ENCODE data around the gene ELOVL1. TPM values are rescaled to one million over a fixed set of nuclear protein-coding genes. Genes with fewer than 3 reads are reported as not detected.
A peak's percentile ranks its signal among the peaks of the same experiment; 100 is the strongest.

ELOVL1 gene
- total and polyA plus RNA-seq, 2 of the 13 experiments (the other 11 are each of a cell fraction or from before 2014, with no cell fraction given) = 55.2 to 77.4 TPM

DNA sequence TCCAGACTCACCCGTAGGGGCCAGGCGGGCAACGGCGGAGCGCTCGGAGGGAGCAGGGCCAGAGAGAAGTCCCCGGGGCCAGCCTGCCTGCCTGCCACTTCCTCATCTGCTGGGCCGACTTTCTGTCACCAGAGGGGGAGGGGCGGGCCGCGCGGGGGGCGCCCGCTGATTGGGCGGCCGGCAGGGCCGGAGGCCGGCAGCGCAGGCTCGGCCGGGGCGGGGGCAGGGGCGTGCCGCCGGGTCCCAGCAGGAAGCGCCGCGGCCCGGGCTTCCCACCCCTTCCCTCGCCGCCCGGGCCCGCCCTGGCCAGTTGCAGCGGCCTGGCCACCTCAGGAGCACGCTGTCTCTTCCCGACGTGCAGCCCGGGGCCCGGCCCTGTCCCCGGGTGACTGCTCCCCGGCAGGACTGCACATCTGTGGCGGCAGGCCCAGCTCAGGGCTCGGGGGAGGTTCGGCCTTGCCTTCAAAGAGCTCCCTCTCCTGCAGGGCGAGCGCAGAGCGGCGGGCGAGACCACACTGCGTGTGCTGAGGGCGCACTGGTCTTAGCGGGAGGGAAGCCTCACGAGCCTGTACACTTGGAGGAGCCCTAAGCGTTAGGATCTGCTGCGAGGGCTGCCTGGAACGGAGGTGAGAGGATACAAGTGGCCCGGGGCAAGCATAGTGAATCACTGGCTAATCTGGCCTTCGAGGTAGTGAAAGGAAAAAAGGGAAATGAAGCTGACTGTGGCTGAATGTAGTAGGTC lies at the start of gene ELOVL1 (continued):
- TF ChIP-seq, protein P1, sequence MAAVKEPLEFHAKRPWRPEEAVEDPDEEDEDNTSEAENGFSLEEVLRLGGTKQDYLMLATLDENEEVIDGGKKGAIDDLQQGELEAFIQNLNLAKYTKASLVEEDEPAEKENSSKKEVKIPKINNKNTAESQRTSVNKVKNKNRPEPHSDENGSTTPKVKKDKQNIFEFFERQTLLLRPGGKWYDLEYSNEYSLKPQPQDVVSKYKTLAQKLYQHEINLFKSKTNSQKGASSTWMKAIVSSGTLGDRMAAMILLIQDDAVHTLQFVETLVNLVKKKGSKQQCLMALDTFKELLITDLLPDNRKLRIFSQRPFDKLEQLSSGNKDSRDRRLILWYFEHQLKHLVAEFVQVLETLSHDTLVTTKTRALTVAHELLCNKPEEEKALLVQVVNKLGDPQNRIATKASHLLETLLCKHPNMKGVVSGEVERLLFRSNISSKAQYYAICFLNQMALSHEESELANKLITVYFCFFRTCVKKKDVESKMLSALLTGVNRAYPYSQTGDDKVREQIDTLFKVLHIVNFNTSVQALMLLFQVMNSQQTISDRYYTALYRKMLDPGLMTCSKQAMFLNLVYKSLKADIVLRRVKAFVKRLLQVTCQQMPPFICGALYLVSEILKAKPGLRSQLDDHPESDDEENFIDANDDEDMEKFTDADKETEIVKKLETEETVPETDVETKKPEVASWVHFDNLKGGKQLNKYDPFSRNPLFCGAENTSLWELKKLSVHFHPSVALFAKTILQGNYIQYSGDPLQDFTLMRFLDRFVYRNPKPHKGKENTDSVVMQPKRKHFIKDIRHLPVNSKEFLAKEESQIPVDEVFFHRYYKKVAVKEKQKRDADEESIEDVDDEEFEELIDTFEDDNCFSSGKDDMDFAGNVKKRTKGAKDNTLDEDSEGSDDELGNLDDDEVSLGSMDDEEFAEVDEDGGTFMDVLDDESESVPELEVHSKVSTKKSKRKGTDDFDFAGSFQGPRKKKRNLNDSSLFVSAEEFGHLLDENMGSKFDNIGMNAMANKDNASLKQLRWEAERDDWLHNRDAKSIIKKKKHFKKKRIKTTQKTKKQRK (IDR thresholded peaks at IDR 0.05; ENCODE audit: low read length) = no peak
- TF ChIP-seq, protein P2, sequence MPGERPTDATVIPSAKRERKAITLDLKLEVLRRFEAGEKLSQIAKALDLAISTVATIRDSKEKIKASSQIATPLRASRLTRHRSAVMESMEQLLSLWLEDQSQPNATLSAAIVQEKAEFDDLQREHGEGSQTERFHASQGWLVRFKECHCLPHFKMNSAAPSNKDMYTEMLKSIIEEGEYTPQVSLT (CRISPR knock-in tag; IDR thresholded peaks at IDR 0.05; ENCODE audit: borderline replicate concordance, low read depth) = no peak
- no peak for TF ChIP-seq ZNF577 (CRISPR knock-in tag; IDR thresholded peaks at IDR 0.05; ENCODE audit: borderline replicate concordance, low read depth)
- peak; percentile 64; the same call in 1 of the 2 replicates for TF ChIP-seq GFI1 (CRISPR knock-in tag; IDR thresholded peaks at IDR 0.05; ENCODE audit: borderline replicate concordance)
- TF ChIP-seq ZBTB1 (CRISPR knock-in tag; IDR thresholded peaks at IDR 0.05; ENCODE audit: borderline replicate concordance) = 0 out of 2 replicates have a peak, but pooled peaks have one; percentile 40
- no peak for TF ChIP-seq ZNF629 (CRISPR knock-in tag; conservative IDR thresholded peaks at IDR 0.05)
- TF ChIP-seq MEF2D (CRISPR knock-in tag; IDR thresholded peaks at IDR 0.05) = no peak
- TF ChIP-seq RBM39 (IDR thresholded peaks at IDR 0.05; ENCODE audit: low read depth, low read length, poor library complexity, severe bottlenecking) = no peak
- TF ChIP-seq ZNF367 (CRISPR knock-in tag; IDR thresholded peaks at IDR 0.05; ENCODE audit: borderline replicate concordance) = 0 out of 2 replicates have a peak, but pooled peaks have one; percentile 74
- TF ChIP-seq, protein P3, sequence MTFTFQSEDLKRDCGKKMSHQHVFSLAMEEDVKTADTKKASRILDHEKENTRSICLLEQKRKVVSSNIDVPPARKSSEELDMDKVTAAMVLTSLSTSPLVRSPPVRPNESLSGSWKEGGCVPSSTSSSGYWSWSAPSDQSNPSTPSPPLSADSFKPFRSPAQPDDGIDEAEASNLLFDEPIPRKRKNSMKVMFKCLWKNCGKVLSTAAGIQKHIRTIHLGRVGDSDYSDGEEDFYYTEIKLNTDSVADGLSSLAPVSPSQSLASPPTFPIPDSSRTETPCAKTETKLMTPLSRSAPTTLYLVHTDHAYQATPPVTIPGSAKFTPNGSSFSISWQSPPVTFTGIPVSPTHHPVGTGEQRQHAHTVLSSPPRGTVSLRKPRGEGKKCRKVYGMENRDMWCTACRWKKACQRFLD (CRISPR knock-in tag; IDR thresholded peaks at IDR 0.05; ENCODE audit: borderline replicate concordance) = peak; percentile 93; the same call in 1 of the 2 replicates
- TF ChIP-seq ZNF891 (CRISPR knock-in tag; IDR thresholded peaks at IDR 0.05) = peak; percentile 85; the same call in 1 of the 2 replicates
- peak; percentile 74 for TF ChIP-seq JUND (CRISPR knock-in tag; IDR thresholded peaks at IDR 0.05)
- no peak for TF ChIP-seq REXO4 (CRISPR knock-in tag; IDR thresholded peaks at IDR 0.05; ENCODE audit: borderline replicate concordance)
- no peak for TF ChIP-seq ZFP36 (IDR thresholded peaks at IDR 0.05; ENCODE audit: borderline replicate concordance, low read depth, low read length, partially characterized antibody)
- TF ChIP-seq ZSCAN31 (CRISPR knock-in tag; IDR thresholded peaks at IDR 0.05; ENCODE audit: low read depth) = peak; percentile 84
- TF ChIP-seq TCF7L2 (IDR thresholded peaks at IDR 0.05; ENCODE audit: low read depth, low read length) = no peak
- TF ChIP-seq FOXJ3 (CRISPR knock-in tag; IDR thresholded peaks at IDR 0.05; ENCODE audit: borderline replicate concordance) = peak; percentile 50; the same call in 1 of the 2 replicates
- TF ChIP-seq, protein P4, sequence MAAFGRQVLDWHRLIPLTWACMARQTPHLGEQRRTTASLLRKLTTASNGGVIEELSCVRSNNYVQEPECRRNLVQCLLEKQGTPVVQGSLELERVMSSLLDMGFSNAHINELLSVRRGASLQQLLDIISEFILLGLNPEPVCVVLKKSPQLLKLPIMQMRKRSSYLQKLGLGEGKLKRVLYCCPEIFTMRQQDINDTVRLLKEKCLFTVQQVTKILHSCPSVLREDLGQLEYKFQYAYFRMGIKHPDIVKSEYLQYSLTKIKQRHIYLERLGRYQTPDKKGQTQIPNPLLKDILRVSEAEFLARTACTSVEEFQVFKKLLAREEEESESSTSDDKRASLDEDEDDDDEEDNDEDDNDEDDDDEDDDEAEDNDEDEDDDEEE (CRISPR knock-in tag; IDR thresholded peaks at IDR 0.05) = no peak
- no peak for TF ChIP-seq ZNF333 (CRISPR knock-in tag; IDR thresholded peaks at IDR 0.05; ENCODE audit: borderline replicate concordance)
- no peak; the same call in 1 of the 2 replicates for TF ChIP-seq ZNF12 (CRISPR knock-in tag; IDR thresholded peaks at IDR 0.05)
- TF ChIP-seq SIX4 (CRISPR knock-in tag; IDR thresholded peaks at IDR 0.05) = peak; percentile 33; the same call in 1 of the 2 replicates
- TF ChIP-seq ZNF431 (CRISPR knock-in tag; IDR thresholded peaks at IDR 0.05; ENCODE audit: borderline replicate concordance, low read depth) = peak; percentile 95; the same call in 1 of the 2 replicates
